Measurements from ENCODE around the gene WAPL. TPM values are rescaled to one million over a fixed set of nuclear protein-coding genes. Genes with fewer than 3 reads are reported as not detected.
"Not testable (repeated sequence)": the region's sequence is repeated elsewhere in the genome, so short reads cannot be mapped to it uniquely, and the experiment has no call there.

The WAPL gene
- total RNA-seq, 1 donor from 2014 or later = 62.0 TPM

- DNase-seq = no peak
These were observed 132.0 kb downstream of the WAPL start for GRCh38 chr10:86389441-86390193.

GRCh38 chr10:86389109-86389440 is 132.5 kb downstream of the WAPL start:
- DNase-seq = not testable (repeated sequence)

GRCh38 chr10:86388119-86388704 is 133.4 kb downstream of the WAPL start:
- no peak for DNase-seq

- DNase-seq = no peak
These were observed 134.3 kb downstream of the WAPL start for GRCh38 chr10:86387178-86387794.

- no peak for DNase-seq
These were observed 135.8 kb downstream of the WAPL start for GRCh38 chr10:86385806-86386205.

Small RNA genes lying within 50 kb of the gene (small RNA-seq; reads per million reads assigned to genes)
- gene RNU6-780P (ENCODE audit: low replicate concordance) = not detected

Other genes with a start within 250 kb of the WAPL start
- gene GRID1, start 155.0 kb downstream of the WAPL start, total RNA-seq = 2.7 TPM
- gene OPN4, start 132.8 kb upstream of the WAPL start, total RNA-seq = not detected
- gene LDB3, start 146.7 kb upstream of the WAPL start, total RNA-seq = 25.0 TPM
- gene BMPR1A, start 234.8 kb upstream of the WAPL start, total RNA-seq = 58.5 TPM